BE2C (cell line): ENCODE data around the gene MMP12.

Experiments used
- DNase-seq: peaks from one replicate; pipeline ENCODE4 v3.0.0-alpha.2; 2020
- H3K27me3 ChIP-seq: fragments of 250-450 bp; sonication (Bioruptor Pico); 2 replicates; pipeline ENCODE4 v1.5.1; 2020; ENCODE audit warnings: mild to moderate bottlenecking
- H3K36me3 ChIP-seq: fragments of 250-450 bp; sonication (Bioruptor Pico); 2 replicates; pipeline ENCODE4 v1.5.1; 2020; ENCODE audit warnings: mild to moderate bottlenecking
- H3K4me1 ChIP-seq: fragments of 250-450 bp; sonication (Bioruptor Pico); 2 replicates; pipeline ENCODE4 v1.5.1; 2020
- H3K4me3 ChIP-seq: 2 replicates; pipeline ENCODE4 v1.5.1; 2011; ENCODE audit warnings: low read depth, low read length
- H3K9me3 ChIP-seq: fragments of 250-450 bp; sonication (Bioruptor Pico); 2 replicates; pipeline ENCODE4 v1.5.1; 2020
- TF ChIP-seq, protein P1 (sequence below): IDR thresholded peaks from 2 replicates; pipeline ENCODE4 v1.5.1; 2012; ENCODE audit warnings: mild to moderate bottlenecking, low read depth, low read length

MMP12 gene

DNA sequence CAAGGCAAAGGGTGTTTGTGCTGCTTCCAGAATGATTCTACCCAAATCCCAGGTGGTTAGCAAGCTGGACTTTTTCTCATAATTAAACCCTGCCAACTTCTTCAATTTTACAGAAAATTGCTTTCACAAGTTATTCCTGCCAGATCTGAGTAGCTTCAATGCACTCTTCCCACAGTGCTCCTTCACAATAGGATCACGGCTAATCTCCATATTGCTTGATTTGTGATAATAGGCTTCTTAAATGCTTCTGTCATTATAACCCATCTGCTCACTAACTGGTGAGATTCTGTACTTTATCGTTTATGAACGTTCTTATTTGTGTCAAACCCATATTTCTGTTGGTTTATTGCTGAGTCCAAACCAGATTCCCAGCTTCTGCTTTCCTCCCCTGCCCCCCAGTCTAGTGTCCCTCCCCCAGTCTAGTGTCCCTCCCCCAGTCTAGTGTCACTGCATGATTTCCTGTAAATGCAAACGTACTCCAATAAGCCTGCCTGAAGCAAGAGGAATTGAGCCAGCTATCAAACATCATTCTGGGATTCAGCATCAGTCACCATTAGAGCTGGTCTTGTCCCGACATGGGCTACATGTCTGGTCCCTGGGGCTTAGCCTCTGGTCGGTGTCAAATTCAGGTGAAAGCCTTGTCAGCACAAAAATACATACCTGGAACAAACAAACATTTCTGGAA, 45.3 kb downstream of the MMP12 start:
- no peak overlapping the region for H3K4me3 ChIP-seq
- peaks cover 18% of the 10 kb centered on the region for H3K27me3 ChIP-seq
- DNase-seq: no peak
- TF ChIP-seq, protein P1, sequence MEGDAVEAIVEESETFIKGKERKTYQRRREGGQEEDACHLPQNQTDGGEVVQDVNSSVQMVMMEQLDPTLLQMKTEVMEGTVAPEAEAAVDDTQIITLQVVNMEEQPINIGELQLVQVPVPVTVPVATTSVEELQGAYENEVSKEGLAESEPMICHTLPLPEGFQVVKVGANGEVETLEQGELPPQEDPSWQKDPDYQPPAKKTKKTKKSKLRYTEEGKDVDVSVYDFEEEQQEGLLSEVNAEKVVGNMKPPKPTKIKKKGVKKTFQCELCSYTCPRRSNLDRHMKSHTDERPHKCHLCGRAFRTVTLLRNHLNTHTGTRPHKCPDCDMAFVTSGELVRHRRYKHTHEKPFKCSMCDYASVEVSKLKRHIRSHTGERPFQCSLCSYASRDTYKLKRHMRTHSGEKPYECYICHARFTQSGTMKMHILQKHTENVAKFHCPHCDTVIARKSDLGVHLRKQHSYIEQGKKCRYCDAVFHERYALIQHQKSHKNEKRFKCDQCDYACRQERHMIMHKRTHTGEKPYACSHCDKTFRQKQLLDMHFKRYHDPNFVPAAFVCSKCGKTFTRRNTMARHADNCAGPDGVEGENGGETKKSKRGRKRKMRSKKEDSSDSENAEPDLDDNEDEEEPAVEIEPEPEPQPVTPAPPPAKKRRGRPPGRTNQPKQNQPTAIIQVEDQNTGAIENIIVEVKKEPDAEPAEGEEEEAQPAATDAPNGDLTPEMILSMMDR: no peak
- H3K9me3 ChIP-seq: no peaks in the 10 kb centered on the region
- no peaks in the 10 kb centered on the region for H3K36me3 ChIP-seq
- H3K4me1 ChIP-seq: no peaks in the 10 kb centered on the region

DNA sequence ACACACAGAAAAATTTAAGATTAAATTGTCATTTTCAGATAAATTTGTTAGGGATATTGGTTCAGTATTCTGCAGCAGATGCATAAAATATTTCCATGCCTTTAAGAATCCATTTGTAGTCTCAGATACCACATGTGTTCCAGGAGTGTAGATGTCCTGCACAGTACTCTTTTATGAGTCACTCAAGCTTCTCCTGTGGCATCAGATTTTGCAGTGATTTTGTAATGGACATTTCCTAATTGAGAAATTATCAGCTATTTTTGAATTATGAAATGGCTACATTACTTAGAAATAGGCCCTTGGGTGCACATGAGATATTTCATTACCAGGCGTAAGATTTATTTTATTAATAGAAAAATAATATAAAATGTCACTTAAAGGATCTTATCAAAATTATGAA, 50.2 kb downstream of the MMP12 start:
- no peaks in the 10 kb centered on the region for H3K9me3 ChIP-seq
- H3K36me3 ChIP-seq: no peaks in the 10 kb centered on the region
- DNase-seq: no peak
- H3K4me3 ChIP-seq: no peak overlapping the region
- TF ChIP-seq, protein P1: no peak
- H3K4me1 ChIP-seq: no peaks in the 10 kb centered on the region
- H3K27me3 ChIP-seq: no peaks in the 10 kb centered on the region

DNA sequence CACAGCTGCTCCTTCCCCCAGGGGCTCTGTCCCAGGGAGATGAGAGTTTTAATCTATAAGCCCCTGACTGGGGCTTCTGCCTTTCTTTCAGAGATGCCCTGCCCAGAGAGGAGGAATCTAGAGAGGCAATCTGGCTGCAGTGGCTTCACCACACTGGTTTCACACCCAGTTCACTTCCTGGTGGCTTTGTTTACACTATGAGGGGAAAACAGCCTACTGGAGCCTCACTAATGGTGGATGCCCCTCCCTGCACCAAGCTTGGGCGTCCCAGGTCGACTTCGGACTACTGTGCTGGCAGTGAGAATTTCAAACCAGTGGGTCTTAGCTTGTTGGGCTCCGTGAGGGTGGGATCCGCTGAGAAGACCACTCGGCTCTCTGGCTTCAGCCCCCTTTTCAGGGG, 55.3 kb downstream of the MMP12 start:
- no peak for DNase-seq
- TF ChIP-seq, protein P1: no peak
- no peaks in the 10 kb centered on the region; the same call in 1 of the 2 replicates for H3K27me3 ChIP-seq
- H3K9me3 ChIP-seq: no peaks in the 10 kb centered on the region
- no peaks in the 10 kb centered on the region for H3K4me1 ChIP-seq
- H3K4me3 ChIP-seq: no peak overlapping the region
- no peaks in the 10 kb centered on the region for H3K36me3 ChIP-seq

DNA sequence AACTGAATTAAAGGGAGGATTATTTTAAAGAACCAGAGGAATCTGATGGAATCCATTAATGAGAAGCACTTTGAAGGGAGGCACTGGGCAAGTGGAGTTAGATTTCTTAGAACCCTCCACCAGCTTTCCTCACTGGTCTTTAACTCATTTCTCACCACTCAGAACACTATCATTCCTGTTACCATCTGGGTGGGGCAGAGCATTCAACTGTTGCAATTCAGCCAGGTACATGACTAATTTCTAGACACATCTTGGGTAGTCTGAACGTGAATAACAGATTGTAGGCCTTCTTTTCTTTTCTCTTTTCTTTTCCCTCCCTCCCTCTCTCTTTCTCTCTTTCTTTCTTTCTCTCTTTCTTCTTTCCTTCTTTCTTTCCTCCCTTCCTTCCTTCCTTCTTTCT, 61.3 kb downstream of the MMP12 start:
- DNase-seq: no peak
- Histone ChIP-seq H3K4me1 (no peaks in the 10 kb centered on the region), H3K9me3 (no peaks in the 10 kb centered on the region), H3K36me3 (no peaks in the 10 kb centered on the region), H3K27me3 (no peaks in the 10 kb centered on the region; the same call in 1 of the 2 replicates), H3K4me3 (no peak overlapping the region)
- TF ChIP-seq, protein P1: no peak
